Measurements from ENCODE around the gene LNP1.

DNA sequence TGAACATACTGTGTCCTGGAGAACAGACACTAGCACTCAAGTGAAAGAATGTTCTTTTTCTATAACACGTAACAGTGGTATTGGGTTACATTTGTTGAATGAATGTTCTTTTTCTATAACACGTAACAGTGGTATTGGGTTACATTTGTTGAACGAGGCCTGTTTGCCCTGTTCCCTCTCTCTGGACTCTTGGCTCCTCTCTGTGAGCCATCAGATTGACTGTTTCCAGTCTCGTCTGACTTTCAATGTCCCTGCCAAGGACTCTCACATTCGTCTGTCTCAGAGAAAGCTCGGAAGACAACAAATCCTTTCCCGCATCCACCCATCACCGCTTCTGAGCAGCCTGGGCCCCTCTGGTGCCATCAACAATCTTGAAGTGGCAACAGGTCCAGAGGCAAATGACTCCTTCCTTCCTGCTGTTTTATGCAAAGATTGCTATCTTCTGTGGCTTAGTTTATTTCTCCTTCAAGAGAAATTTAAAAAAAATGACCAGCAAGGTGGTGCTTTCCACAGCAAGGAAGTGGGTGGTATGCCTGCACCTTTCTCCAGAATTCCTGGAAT lies 99.1 kb downstream of the LNP1 start:
- TF ChIP-seq CTCF (IDR thresholded peaks at IDR 0.05) (no peak), POLR2AphosphoS5 (IDR thresholded peaks at IDR 0.05) (no peak), POLR2A (IDR thresholded peaks at IDR 0.05) (no peak)
